H1 (cell line): ENCODE data around the gene LOXHD1. TPM values are rescaled to one million over a fixed set of nuclear protein-coding genes. Genes with fewer than 3 reads are reported as not detected.

Experiments used
- CTCF ChIA-PET: fragments of 300-600 bp; sonication (Branson Sonifier 250); formaldehyde crosslinking; loops from one replicate; lab custom pipeline; 2021; ENCODE audit not compliant: partially characterized antibody; lab: Charles Lee
- POLR2A ChIA-PET: fragments of 300-600 bp; sonication (Branson Sonifier 250); formaldehyde crosslinking; loops from one replicate; lab custom pipeline; 2021; ENCODE audit warnings: inconsistent platforms; ENCODE audit not compliant: partially characterized antibody; lab: Charles Lee
- DNase-seq, 2 experiments: peaks; one replicate each; pipeline versions ENCODE4 v3.0.0 to v3.0.0-alpha.2; 2010 to 2022; ENCODE audit warnings: low spot score in 2 of 2, low read depth in 1 of 2, mixed read lengths in 1 of 2
- FAIRE-seq: peaks from 2 replicates; lab custom pipeline; 2011; peaks lifted over from hg19 to GRCh38; lab: Jason Lieb, UNC
- H2AFZ ChIP-seq: 2 replicates; pipeline ENCODE4 v1.8.1; 2012; ENCODE audit warnings: low read length, inconsistent platforms
- H2AK5ac ChIP-seq: 2 replicates; pipeline ENCODE4 v1.6.1; 2013; ENCODE audit warnings: low read depth, low read length
- H2BK120ac ChIP-seq: replicated peaks from 2 replicates; pipeline ENCODE3; 2013; ENCODE audit warnings: low read depth, low read length, inconsistent platforms
- H2BK12ac ChIP-seq: 2 replicates; pipeline ENCODE4 v1.6.1; 2013; ENCODE audit warnings: low read depth, low read length
- H2BK15ac ChIP-seq: 2 replicates; pipeline ENCODE4 v1.6.1; 2013; ENCODE audit warnings: low read length
- H2BK20ac ChIP-seq: 2 replicates; pipeline ENCODE4 v1.6.1; 2013; ENCODE audit warnings: low read length
- H2BK5ac ChIP-seq: 2 replicates; pipeline ENCODE4 v1.6.1; 2013; ENCODE audit warnings: low read depth, low read length
- H3K14ac ChIP-seq: 2 replicates; pipeline ENCODE4 v1.6.1; 2013; ENCODE audit warnings: inconsistent platforms; ENCODE audit not compliant: insufficient read length
- H3K18ac ChIP-seq: 2 replicates; pipeline ENCODE4 v1.6.1; 2013; ENCODE audit warnings: low read length; ENCODE audit errors: extremely low read depth
- H3K23ac ChIP-seq: 2 replicates; pipeline ENCODE4 v1.6.1; 2013; ENCODE audit warnings: inconsistent platforms; ENCODE audit not compliant: insufficient read length
- H3K23me2 ChIP-seq: 2 replicates; pipeline ENCODE4 v1.6.1; 2013; ENCODE audit warnings: low read depth, low read length
- H3K27ac ChIP-seq: 2 replicates; pipeline ENCODE4 v1.6.1; 2011; ENCODE audit warnings: low read depth, low read length, inconsistent platforms
- H3K27me3 ChIP-seq, 4 experiments: replicated peaks in 1 of 4; 1 replicate in 1 of 4; 2 replicates in 3 of 4; pipeline versions ENCODE4 v1.6.1 to v1.8.1; 2011 to 2013; ENCODE audit warnings: low read length in 3 of 4, mild to moderate bottlenecking in 3 of 4, inconsistent platforms in 2 of 4, mixed read lengths in 2 of 4, moderate library complexity in 1 of 4; ENCODE audit not compliant: control insufficient read depth in 3 of 4, insufficient read depth in 3 of 4; ENCODE audit errors: extremely low read depth in 1 of 4
- H3K36me3 ChIP-seq, 4 experiments: 2 replicates each; pipeline versions ENCODE4 v1.6.1 to v1.8.1; 2011 to 2013; ENCODE audit warnings: mild to moderate bottlenecking in 4 of 4, low read length in 3 of 4, moderate library complexity in 2 of 4, control low read depth in 1 of 4, inconsistent platforms in 1 of 4; ENCODE audit not compliant: insufficient read depth in 4 of 4, control insufficient read depth in 2 of 4
- H3K4ac ChIP-seq: replicated peaks from 2 replicates; pipeline ENCODE3; 2013; ENCODE audit warnings: low read length, low read depth, mixed read lengths, inconsistent platforms; ENCODE audit not compliant: insufficient read length
- H3K4me1 ChIP-seq, 4 experiments: replicated peaks in 1 of 4; 1 replicate in 1 of 4; 2 replicates in 3 of 4; pipeline versions ENCODE4 v1.6.1 to v1.8.1; 2011 to 2013; ENCODE audit warnings: low read length in 3 of 4, inconsistent platforms in 2 of 4, mixed read lengths in 1 of 4; ENCODE audit not compliant: insufficient read depth in 4 of 4, control insufficient read depth in 3 of 4
- H3K4me2 ChIP-seq, 2 experiments: 2 replicates each; pipeline versions ENCODE4 v1.6.1 to v1.8.1; 2011 to 2013; ENCODE audit warnings: low read depth in 2 of 2, low read length in 2 of 2, control low read depth in 1 of 2, inconsistent platforms in 1 of 2, mild to moderate bottlenecking in 1 of 2; ENCODE audit not compliant: insufficient read depth in 1 of 2
- H3K4me3 ChIP-seq, 4 experiments: fragments of 200-600, 300-600 bp in 1 of 4; sonication (generic), shearing (Covaris generic), sonication (Bioruptor Twin) in 1 of 4; 2 replicates each; pipeline versions ENCODE4 v1.5.1 to v1.8.1; 2011 to 2016; ENCODE audit warnings: low read length in 4 of 4, low read depth in 3 of 4, control low read depth in 2 of 4, inconsistent platforms in 2 of 4, mild to moderate bottlenecking in 2 of 4, mixed read lengths in 1 of 4, moderate library complexity in 1 of 4; ENCODE audit not compliant: insufficient read depth in 2 of 4; ENCODE audit errors: extremely low read depth in 1 of 4
- H3K56ac ChIP-seq: replicated peaks from 2 replicates; pipeline ENCODE3; 2013; ENCODE audit warnings: low read depth, mild to moderate bottlenecking, mixed read lengths, low read length, inconsistent platforms; ENCODE audit not compliant: insufficient read length
- H3K79me1 ChIP-seq: 2 replicates; pipeline ENCODE4 v1.6.1; 2013; ENCODE audit warnings: low read depth, low read length, control low read depth
- H3K79me2 ChIP-seq, 2 experiments: 2 replicates each; pipeline versions ENCODE4 v1.6.1 to v1.8.1; 2012 to 2013; ENCODE audit warnings: low read length in 2 of 2, mild to moderate bottlenecking in 2 of 2, inconsistent platforms in 1 of 2; ENCODE audit not compliant: insufficient read depth in 2 of 2, control insufficient read depth in 1 of 2
- H3K9ac ChIP-seq, 4 experiments: replicated peaks in 1 of 4; 1 replicate in 1 of 4; 2 replicates in 3 of 4; pipeline versions ENCODE4 v1.6.1 to v1.8.1; 2011 to 2013; ENCODE audit warnings: low read depth in 3 of 4, low read length in 3 of 4, control low read depth in 2 of 4, mild to moderate bottlenecking in 2 of 4, moderate library complexity in 2 of 4, inconsistent platforms in 1 of 4; ENCODE audit errors: extremely low read depth in 1 of 4
- H3K9me3 ChIP-seq, 2 experiments: 2 replicates each; pipeline versions ENCODE4 v1.6.1 to v1.8.1; 2012 to 2013; ENCODE audit warnings: mild to moderate bottlenecking in 2 of 2, moderate library complexity in 2 of 2, control low read depth in 1 of 2, inconsistent platforms in 1 of 2, low read depth in 1 of 2, low read length in 1 of 2, mixed read lengths in 1 of 2; ENCODE audit not compliant: insufficient read depth in 2 of 2
- H4K20me1 ChIP-seq, 2 experiments: replicated peaks in 1 of 2; 2 replicates each; pipeline versions ENCODE3 to v1.8.1; 2011 to 2013; ENCODE audit warnings: inconsistent platforms in 2 of 2, low read length in 2 of 2, mild to moderate bottlenecking in 1 of 2; ENCODE audit not compliant: insufficient read depth in 2 of 2, control insufficient read depth in 1 of 2
- H4K5ac ChIP-seq: 2 replicates; pipeline ENCODE4 v1.6.1; 2013; ENCODE audit warnings: low read length, low read depth, mixed read lengths, inconsistent platforms; ENCODE audit not compliant: insufficient read length
- H4K8ac ChIP-seq: 2 replicates; pipeline ENCODE4 v1.8.0; 2013; ENCODE audit warnings: mild to moderate bottlenecking, moderate library complexity, low read length, inconsistent platforms; ENCODE audit not compliant: insufficient read depth; ENCODE audit errors: extremely low read depth
- H4K91ac ChIP-seq: replicated peaks from 2 replicates; pipeline ENCODE3; 2013; ENCODE audit warnings: low read length, mixed read lengths, inconsistent platforms; ENCODE audit not compliant: insufficient read length
- BACH1 ChIP-seq: IDR thresholded peaks from 2 replicates; pipeline ENCODE4 v1.6.1; 2012; ENCODE audit warnings: low read length, improper control_type of control experiment
- BCL11A ChIP-seq, 2 experiments: IDR thresholded peaks; one replicate each; pipeline ENCODE4 v1.6.1; 2011; ENCODE audit warnings: low read depth in 2 of 2, low read length in 2 of 2, mild to moderate bottlenecking in 2 of 2
- BRCA1 ChIP-seq: IDR thresholded peaks from 2 replicates; pipeline ENCODE4 v1.6.1; 2012; ENCODE audit warnings: low read depth, low read length, improper control_type of control experiment
- CBX5 ChIP-seq: fragments of 300-800, 300-1000 bp; sonication (generic); IDR thresholded peaks from 2 replicates; pipeline ENCODE4 v1.7.1; 2016; ENCODE audit warnings: antibody characterized with exemption, low read length, low read depth
- EZH2 ChIP-seq: fragments of 200-600 bp; sonication (generic); IDR thresholded peaks from 2 replicates; pipeline ENCODE4 v1.7.1; 2012; ENCODE audit warnings: low read depth, mild to moderate bottlenecking, moderate library complexity, low read length, inconsistent platforms; ENCODE audit not compliant: severe bottlenecking
- GABPA ChIP-seq: IDR thresholded peaks from 2 replicates; pipeline ENCODE4 v1.6.1; 2011; ENCODE audit warnings: mild to moderate bottlenecking, low read length, moderate library complexity, borderline replicate concordance; ENCODE audit not compliant: insufficient read depth
- MAFK ChIP-seq: IDR thresholded peaks from 2 replicates; pipeline ENCODE4 v1.6.1; 2012; ENCODE audit warnings: low read depth, mild to moderate bottlenecking, improper control_type of control experiment, low read length
- NANOG ChIP-seq: IDR thresholded peaks from 2 replicates; pipeline ENCODE4 v1.6.1; 2011; ENCODE audit warnings: low read length, low read depth, mild to moderate bottlenecking, inconsistent platforms; ENCODE audit not compliant: insufficient read depth, poor library complexity, severe bottlenecking
- POLR2A ChIP-seq, 2 experiments: IDR thresholded peaks; 1 replicate in 1 of 2; 2 replicates in 1 of 2; pipeline ENCODE4 v1.6.1; 2011; ENCODE audit warnings: low read depth in 2 of 2, low read length in 2 of 2, mild to moderate bottlenecking in 2 of 2; ENCODE audit errors: control extremely low read depth in 1 of 2
- RBBP5 ChIP-seq: IDR thresholded peaks from 2 replicates; pipeline ENCODE4 v1.7.1; 2012; ENCODE audit warnings: low read depth, mild to moderate bottlenecking, inconsistent platforms, low read length, moderate library complexity, borderline replicate concordance
- SP1 ChIP-seq: IDR thresholded peaks from 2 replicates; pipeline ENCODE4 v1.6.1; 2011; ENCODE audit warnings: low read depth, low read length
- SUZ12 ChIP-seq: fragments of 200-600 bp; sonication (generic); IDR thresholded peaks from 2 replicates; pipeline ENCODE4 v1.6.1; 2012; ENCODE audit warnings: mild to moderate bottlenecking, inconsistent platforms, low read length, moderate library complexity, mixed read lengths
- WGBS, 2 experiments: shearing (Covaris generic) in 1 of 2; methylation state at CpG; one replicate each; pipeline versions ENCODE4 v1.1.6 to v1.1.7; 2013 to 2015; ENCODE audit warnings: low lambda C conversion rate in 2 of 2, mixed read lengths in 2 of 2, inconsistent platforms in 1 of 2, low coverage in 1 of 2, missing lambda C conversion rate in 1 of 2; ENCODE audit not compliant: insufficient replicate concordance in 2 of 2, insufficient coverage in 1 of 2, insufficient read length in 1 of 2; ENCODE audit errors: extremely low coverage in 1 of 2, missing lambda C conversion rate in 1 of 2; 5-methylcytosine and 5-hydroxymethylcytosine counted together
- polyA plus RNA-seq, 7 experiments: library from polyadenylated mRNA; depleted of rRNA in 3 of 7; stranded (reverse) in 5 of 7; unstranded in 2 of 7; fragments of >200 nt in 5 of 7; fragments of 200-250 nt in 2 of 7; gene quantifications; 1 replicate in 5 of 7; 2 replicates in 1 of 7; 4 replicates in 1 of 7; pipeline versions ENCODE4 v1.2.1 to v1.2.3, GENCODE V29; 2011 to 2013; ENCODE audit warnings: missing spikeins in 2 of 7, mixed read lengths in 2 of 7
- total RNA-seq: library from RNA; stranded (reverse); fragmentation: NEBNext Ultra II Directional; extraction: Animal tissue kit (Norgen Biotek cat#: 25700); gene quantifications from 2 replicates; pipeline ENCODE4 v1.2.1, GENCODE V29; 2021

LOXHD1 gene
- total and polyA plus RNA-seq, 2 of the 8 experiments (the other 6 are each of a cell fraction or from before 2014, with no cell fraction given): 0.02 TPM; not detected in 1

GRCh38 chr18:46705521-46705920 lies 48.5 kb upstream of the LOXHD1 start:
- FAIRE-seq (no peak), DNase-seq (peak in 1 of 2 experiments; percentile 63)
- no peak overlapping the region for H2BK12ac ChIP-seq
- no peak overlapping the region for H2AK5ac ChIP-seq
- H3K4me2 ChIP-seq: no peak overlapping the region
- H3K27ac ChIP-seq: no peak overlapping the region
- H3K23me2 ChIP-seq: no peaks in the 10 kb centered on the region
- no peak overlapping the region for H3K56ac ChIP-seq
- H3K18ac ChIP-seq: no peak overlapping the region
- no peak overlapping the region for H4K8ac ChIP-seq
- ChIA-PET POLR2A (interaction anchor here (0.6 to 1.4 kb wide), 2 partner anchors 9 to 10 kb away, joined by 3 to 4 read pairs; no protein-coding TSS in a partner anchor), CTCF (interaction anchor here (0.7 kb wide), 1 partner anchor 358 kb away, joined by 3 read pairs; no protein-coding TSS in a partner anchor)
- no peak overlapping the region for H3K9ac ChIP-seq
- no peaks in the 10 kb centered on the region for H3K9me3 ChIP-seq
- H4K20me1 ChIP-seq: peaks cover 0 to 2% of the 10 kb centered on the region in 2 experiments
- H3K23ac ChIP-seq: no peak overlapping the region
- peaks cover 0 to 6% (median 0%) of the 10 kb centered on the region in 4 experiments; a peak in 3 of 7 replicates for H3K4me1 ChIP-seq
- no peak overlapping the region for H4K5ac ChIP-seq
- H3K79me2 ChIP-seq: no peaks in the 10 kb centered on the region
- no peak overlapping the region for H4K91ac ChIP-seq
- H2BK120ac ChIP-seq: no peak overlapping the region
- H3K36me3 ChIP-seq: no peaks in the 10 kb centered on the region
- no peak overlapping the region for H3K4me3 ChIP-seq
- H3K14ac ChIP-seq: no peak overlapping the region
- H2BK15ac ChIP-seq: no peak overlapping the region
- H3K79me1 ChIP-seq: no peaks in the 10 kb centered on the region
- no peak overlapping the region for H2AFZ ChIP-seq
- no peak overlapping the region for H2BK20ac ChIP-seq
- no peak overlapping the region for H3K4ac ChIP-seq
- 65% methylated on average over 5 of the region's 5 CpGs; no CpG with 5 or more reads in 1 of the 2 experiments for WGBS, 2 experiments
- H3K27me3 ChIP-seq: no peaks in the 10 kb centered on the region; a peak in 1 of 7 replicates
- no peak overlapping the region for H2BK5ac ChIP-seq
- TF ChIP-seq BRCA1 (no peak), BCL11A (IDR thresholded peaks at IDR 0.05; ENCODE audit: low read depth in 2 of 2, low read length in 2 of 2) (no peak), GABPA (no peak), NANOG (no peak), EZH2 (no peak), CBX5 (no peak), BACH1 (no peak), POLR2A (IDR thresholded peaks at IDR 0.05; ENCODE audit: control extremely low read depth in 1 of 2, low read depth in 2 of 2, low read length in 2 of 2) (no peak), MAFK (no peak), SUZ12 (no peak), SP1 (no peak), RBBP5 (no peak)
